ENCODE data around the gene EPHA10. TPM values are rescaled to one million over a fixed set of nuclear protein-coding genes. Genes with fewer than 3 reads are reported as not detected.
"Not testable (repeated sequence)": the region's sequence is repeated elsewhere in the genome, so short reads cannot be mapped to it uniquely, and the experiment has no call there.

The EPHA10 gene
- total and polyA plus RNA-seq, 5 experiments from 2014 or later: not detected

DNA sequence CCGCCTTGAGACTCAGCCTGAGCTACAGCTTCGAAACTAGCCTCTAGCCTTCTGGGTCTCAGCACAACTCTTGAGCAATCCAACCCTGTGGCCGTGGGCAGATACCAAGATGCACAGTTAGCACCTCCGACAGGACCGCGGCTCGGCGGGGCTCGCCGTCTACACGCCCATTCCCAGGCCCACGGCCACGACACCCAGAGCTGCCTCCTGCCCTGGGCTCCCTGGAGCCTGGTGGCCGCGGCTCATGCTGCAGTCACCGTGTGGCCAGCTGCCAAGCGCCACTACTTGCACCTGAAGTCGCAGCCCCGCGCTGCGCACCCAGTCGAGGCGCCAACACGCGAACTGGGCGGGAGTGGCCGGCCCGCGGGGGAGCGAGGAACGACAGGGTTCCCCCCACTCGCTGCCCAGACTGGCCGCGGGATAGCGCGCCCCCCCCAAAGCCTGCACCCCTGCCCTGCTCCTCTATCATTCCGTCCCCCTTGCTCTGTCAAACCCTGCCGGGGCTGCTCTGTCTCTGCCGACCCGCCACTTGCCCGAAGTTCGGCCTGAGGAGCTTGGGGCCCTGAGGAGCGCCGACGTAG, 73.3 kb downstream of the EPHA10 start:
- peak in 4 of 10 donors; percentile 19 to 64 (median 24) for DNase-seq
- Mint-ChIP-seq H3K4me3 (peak overlapping the region; percentile 89 to 98 (median 96)), H3K27ac (peak overlapping the region; percentile 84 to 98 (median 94)), H3K36me3 (peaks cover 0 to 14% (median 0%) of the 10 kb centered on the region in 3 donors), H3K4me1 (peaks cover 23 to 47% (median 44%) of the 10 kb centered on the region in 4 donors), H3K27me3 (no peaks in the 10 kb centered on the region), H3K9me3 (no peaks in the 10 kb centered on the region)
- POLR2A ChIA-PET: interaction anchor here (0.5 to 3.7 kb wide), 12 partner anchors 11 to 1227 kb away, joined by 3 to 41 read pairs (median 4); partner anchors contain the start of genes C1orf122, GNL2, MEAF6 and MRPS15
- ATAC-seq: no peak

DNA sequence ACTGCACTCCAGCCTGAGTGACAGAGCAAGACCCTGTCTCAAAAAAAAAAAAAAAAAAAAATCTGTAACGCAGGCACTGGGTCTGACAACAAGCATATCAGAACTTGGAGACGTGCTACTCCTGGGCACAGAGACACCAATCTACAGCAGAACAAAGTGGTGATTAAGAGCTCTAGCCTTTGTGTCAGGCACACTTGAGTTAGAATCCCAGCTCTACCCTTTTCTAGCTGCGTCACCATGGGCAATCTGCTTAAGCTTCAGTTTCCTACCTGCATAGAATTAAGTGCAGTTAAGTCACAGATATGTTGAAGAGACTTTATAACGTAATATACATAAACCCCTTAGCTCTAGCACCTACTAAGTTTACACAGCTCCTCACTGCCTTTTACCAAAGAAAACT, 76.0 kb downstream of the EPHA10 start:
- no peaks in the 10 kb centered on the region for H3K9me3 Mint-ChIP-seq
- H3K4me3 Mint-ChIP-seq: peak overlapping the region; percentile 89 to 98 (median 96)
- no peak for DNase-seq
- H3K27ac Mint-ChIP-seq: peak overlapping the region in 9 of 10 donors; percentile 15 to 96 (median 92)
- H3K27me3 Mint-ChIP-seq: no peaks in the 10 kb centered on the region
- POLR2A ChIA-PET: interaction anchor here (0.7 to 2.1 kb wide), 2 partner anchors 174 to 1107 kb away, joined by 4 to 11 read pairs; partner anchors contain the start of gene MEAF6
- no peak for ATAC-seq
- peaks cover 27 to 50% (median 45%) of the 10 kb centered on the region in 4 donors for H3K4me1 Mint-ChIP-seq
- H3K36me3 Mint-ChIP-seq: peaks cover 0 to 37% (median 4%) of the 10 kb centered on the region in 3 donors

DNA sequence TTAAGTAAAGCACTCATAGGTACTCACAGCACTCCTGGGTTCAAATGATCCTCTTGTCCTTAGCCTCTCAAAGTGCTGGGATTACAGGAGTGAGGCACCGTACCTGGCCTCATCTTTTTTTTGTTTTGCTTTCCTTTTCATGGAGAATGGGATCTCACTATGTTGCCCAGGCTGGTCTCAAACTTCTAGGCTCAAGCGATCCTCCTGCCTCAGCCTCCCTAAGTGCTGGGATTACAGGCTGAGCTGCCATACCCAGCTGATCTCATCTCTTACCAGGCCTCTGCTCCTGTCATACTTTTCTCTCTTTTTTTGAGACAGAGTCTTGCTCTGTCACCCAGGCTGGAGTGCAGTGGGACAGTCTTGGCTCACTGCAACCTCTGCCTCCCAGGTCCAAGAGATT, 77.2 kb downstream of the EPHA10 start:
- ATAC-seq, POLR2A ChIA-PET, H3K9me3 Mint-ChIP-seq, DNase-seq, H3K27me3 Mint-ChIP-seq: not testable (repeated sequence)
- H3K36me3 Mint-ChIP-seq: peaks cover 0 to 49% (median 7%) of the 10 kb centered on the region in 3 donors
- H3K27ac Mint-ChIP-seq: peak overlapping the region in 3 of 10 donors; percentile 6 to 8 (median 7)
- peak overlapping the region in 2 of 10 donors; percentile 45 to 55 for H3K4me3 Mint-ChIP-seq
- H3K4me1 Mint-ChIP-seq: peaks cover 28 to 55% (median 44%) of the 10 kb centered on the region in 4 donors

DNA sequence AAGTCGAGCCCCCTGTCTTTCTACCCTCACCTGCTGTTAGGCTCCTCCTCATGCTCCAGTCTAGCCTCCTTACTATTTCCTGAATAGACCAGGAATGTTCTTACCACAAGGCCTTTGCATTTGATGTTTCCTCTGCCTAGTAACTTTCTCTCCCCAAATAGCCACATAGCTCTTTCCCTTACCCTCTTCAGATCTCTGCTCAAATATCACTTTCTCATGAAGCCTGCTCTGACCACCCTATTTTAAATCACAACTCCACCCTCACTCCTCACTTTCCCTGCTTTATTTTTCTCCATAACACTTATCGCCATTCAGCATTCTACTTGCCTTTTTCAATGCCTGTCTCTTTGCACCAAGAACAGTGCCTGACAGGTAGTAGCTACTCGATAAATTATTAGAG, 79.2 kb downstream of the EPHA10 start:
- POLR2A ChIA-PET: interaction anchor here (0.7 to 2.7 kb wide), 2 partner anchors 83 to 171 kb away, joined by 6 to 9 read pairs; no protein-coding TSS in a partner anchor
- H3K27ac Mint-ChIP-seq: peak overlapping the region in 1 of 10 donors; percentile 85
- no peak for DNase-seq

DNA sequence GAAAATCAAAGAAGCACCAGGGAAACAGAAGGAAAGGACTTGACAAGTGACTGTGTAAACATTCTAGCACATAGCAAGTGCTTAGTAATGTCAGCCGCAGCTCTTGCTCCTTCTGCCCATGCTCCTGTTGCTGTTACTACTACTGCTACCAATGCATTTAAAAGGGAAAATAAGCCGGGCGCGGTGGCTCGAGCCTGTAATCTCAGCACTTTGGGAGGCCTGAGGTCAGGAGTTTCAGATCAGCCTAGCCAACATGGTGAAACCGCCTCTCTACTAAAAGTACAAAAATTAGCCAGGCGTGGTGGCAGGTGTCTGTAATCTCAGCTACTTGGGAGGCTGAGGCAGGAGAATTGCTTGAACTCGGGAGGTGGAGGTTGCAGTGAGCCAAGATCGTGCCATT, 80.7 kb downstream of the EPHA10 start:
- not testable (repeated sequence) for ATAC-seq, DNase-seq, H3K4me3 Mint-ChIP-seq, H3K27me3 Mint-ChIP-seq, H3K9me3 Mint-ChIP-seq
- POLR2A ChIA-PET: interaction anchor here (0.6 to 2.7 kb wide), 2 partner anchors 81 to 170 kb away, joined by 5 to 9 read pairs; partner anchors contain the start of gene MEAF6
- H3K27ac Mint-ChIP-seq: peak overlapping the region in 1 of 10 donors; percentile 31
- H3K36me3 Mint-ChIP-seq: peaks cover 0 to 65% (median 7%) of the 10 kb centered on the region in 3 donors
- H3K4me1 Mint-ChIP-seq: peaks cover 16 to 24% (median 20%) of the 10 kb centered on the region in 4 donors

More for the DNA sequence above, 79.2 kb downstream of the EPHA10 start:
- H3K4me1 Mint-ChIP-seq: peaks cover 26 to 37% (median 34%) of the 10 kb centered on the region in 4 donors
- H3K9me3 Mint-ChIP-seq: no peaks in the 10 kb centered on the region
- no peak for ATAC-seq
- peaks cover 0 to 63% (median 7%) of the 10 kb centered on the region in 3 donors for H3K36me3 Mint-ChIP-seq
- no peak overlapping the region for H3K4me3 Mint-ChIP-seq
- H3K27me3 Mint-ChIP-seq: no peaks in the 10 kb centered on the region

DNA sequence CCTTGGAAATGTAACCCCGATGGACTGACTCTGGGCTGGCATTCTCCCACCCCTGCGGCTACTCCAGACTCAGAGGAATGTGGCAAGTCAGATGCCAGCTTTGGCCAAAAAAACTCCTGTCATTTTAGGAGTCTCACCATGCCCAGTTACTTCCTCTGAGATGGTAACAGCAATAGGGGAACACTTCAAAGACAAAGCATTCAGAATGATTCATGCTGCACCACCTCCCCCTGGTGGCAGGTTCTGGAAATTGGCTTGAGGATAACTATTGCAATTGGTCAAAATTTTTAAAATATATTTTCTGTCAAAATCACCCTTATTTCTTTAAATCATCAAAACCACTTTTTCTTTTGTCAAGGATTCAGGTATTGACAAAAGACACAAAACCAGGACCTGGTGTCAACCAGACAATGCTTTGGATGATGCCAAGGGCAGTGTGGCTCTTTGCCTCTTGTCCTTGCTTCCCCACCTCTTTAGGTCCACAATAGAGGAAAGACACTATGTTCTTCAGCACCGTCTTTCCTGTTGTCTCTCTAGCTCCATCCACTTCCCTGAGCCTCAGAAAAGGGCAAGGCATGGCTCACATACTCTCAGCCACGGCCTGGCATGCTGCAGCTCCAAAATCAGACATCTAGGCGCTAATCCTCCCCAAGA, 82.5 kb downstream of the EPHA10 start:
- Mint-ChIP-seq H3K9me3 (no peaks in the 10 kb centered on the region), H3K27me3 (no peaks in the 10 kb centered on the region), H3K27ac (peak overlapping the region in 9 of 10 donors; percentile 22 to 87 (median 73)), H3K4me3 (no peak overlapping the region), H3K36me3 (peaks cover 0 to 56% (median 7%) of the 10 kb centered on the region in 3 donors), H3K4me1 (peaks cover 4 to 9% (median 7%) of the 10 kb centered on the region in 4 donors)
- POLR2A ChIA-PET: interaction anchor here (1.3 kb wide), 1 partner anchor 87 kb away, joined by 4 read pairs; the partner anchor contains the start of gene GNL2
- peak; percentile 85 to 90 for ATAC-seq
- DNase-seq: peak; percentile 59 to 89 (median 76)

DNA sequence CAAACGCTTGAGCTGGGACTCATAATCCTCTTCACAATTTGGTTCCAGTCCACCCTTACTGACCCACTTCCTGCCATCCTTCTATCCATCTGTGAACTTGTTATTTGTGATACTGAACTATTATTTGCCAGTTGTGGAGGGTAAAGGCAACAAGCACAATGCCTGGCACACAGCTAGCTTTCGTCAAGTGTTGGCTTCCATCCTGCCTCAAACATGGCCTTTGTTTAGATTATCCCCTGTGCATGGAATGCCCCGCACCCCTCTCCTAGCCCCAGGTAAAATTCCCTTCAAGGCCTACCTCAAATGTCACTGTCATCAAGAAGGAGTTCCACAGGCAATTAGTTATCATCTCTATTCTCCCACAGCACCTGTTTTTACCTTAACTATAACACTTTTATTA, 84.0 kb downstream of the EPHA10 start:
- POLR2A ChIA-PET: interaction anchor here (1.2 to 1.4 kb wide), 2 partner anchors 9 to 11 kb away, joined by 3 read pairs; partner anchors contain the start of gene CDCA8
- no peak overlapping the region for H3K4me3 Mint-ChIP-seq

DNA sequence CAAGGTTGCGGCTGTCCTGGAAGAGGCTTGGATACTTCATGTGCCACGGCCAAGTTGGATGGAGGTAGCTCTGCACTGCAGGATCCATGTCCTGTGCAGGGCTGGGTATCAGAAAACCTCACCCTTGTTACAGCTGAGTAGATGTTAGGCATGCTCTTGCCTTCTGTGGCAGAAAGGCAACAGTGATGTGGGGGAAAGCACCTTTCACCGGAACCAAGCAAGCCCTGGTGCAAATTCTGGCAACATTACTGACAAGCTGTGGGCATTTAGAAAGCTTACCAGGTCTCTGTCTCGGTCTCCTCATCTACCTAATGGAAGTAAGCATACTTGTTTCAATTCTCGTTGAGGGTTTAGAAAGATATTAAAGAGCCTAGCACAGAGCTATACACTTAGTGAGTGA, 87.1 kb downstream of the EPHA10 start:
- no peak overlapping the region for H3K4me3 Mint-ChIP-seq
- no peaks in the 10 kb centered on the region for H3K9me3 Mint-ChIP-seq
- H3K36me3 Mint-ChIP-seq: peaks cover 0 to 17% (median 0%) of the 10 kb centered on the region in 3 donors
- POLR2A ChIA-PET: interaction anchor here (0.6 to 1.5 kb wide), 2 partner anchors 15 to 248 kb away, joined by 3 read pairs; no protein-coding TSS in a partner anchor
- H3K4me1 Mint-ChIP-seq: peaks cover 7 to 24% (median 12%) of the 10 kb centered on the region in 4 donors
- H3K27ac Mint-ChIP-seq: no peak overlapping the region
- no peak for ATAC-seq
- H3K27me3 Mint-ChIP-seq: no peaks in the 10 kb centered on the region
- DNase-seq: no peak

More for the DNA sequence above, 84.0 kb downstream of the EPHA10 start:
- Mint-ChIP-seq H3K36me3 (peaks cover 0 to 45% (median 7%) of the 10 kb centered on the region in 3 donors), H3K27me3 (no peaks in the 10 kb centered on the region), H3K4me1 (peaks cover 7 to 12% (median 8%) of the 10 kb centered on the region in 4 donors), H3K9me3 (no peaks in the 10 kb centered on the region), H3K27ac (peak overlapping the region in 2 of 10 donors; percentile 29 to 54)
- ATAC-seq (no peak), DNase-seq (no peak)

DNA sequence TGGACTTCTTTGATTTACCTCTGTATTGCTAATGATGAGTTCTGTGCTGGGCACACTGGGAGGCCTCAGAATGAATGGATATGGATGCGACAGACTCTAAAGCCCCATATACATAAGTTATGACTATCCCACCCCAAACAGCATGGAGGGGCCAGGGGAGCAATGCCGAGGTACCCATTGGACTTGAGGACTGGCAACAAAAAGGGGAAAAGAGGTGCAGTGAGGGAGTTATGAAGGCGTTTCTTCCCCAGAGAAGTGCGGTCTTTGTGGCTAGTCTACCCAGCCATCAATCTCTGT, 87.8 kb downstream of the EPHA10 start:
- Mint-ChIP-seq H3K27ac (peak overlapping the region in 1 of 10 donors; percentile 85), H3K4me3 (no peak overlapping the region), H3K27me3 (peaks cover 0 to 5% (median 0%) of the 10 kb centered on the region in 5 donors), H3K9me3 (no peaks in the 10 kb centered on the region), H3K36me3 (peaks cover 0 to 9% (median 0%) of the 10 kb centered on the region in 3 donors), H3K4me1 (peaks cover 7 to 21% (median 11%) of the 10 kb centered on the region in 4 donors)
- DNase-seq (no peak), ATAC-seq (no peak)
- POLR2A ChIA-PET: interaction anchor here (1.9 kb wide), 1 partner anchor 13 kb away, joined by 6 read pairs; a partner anchor contains a TSS

DNA sequence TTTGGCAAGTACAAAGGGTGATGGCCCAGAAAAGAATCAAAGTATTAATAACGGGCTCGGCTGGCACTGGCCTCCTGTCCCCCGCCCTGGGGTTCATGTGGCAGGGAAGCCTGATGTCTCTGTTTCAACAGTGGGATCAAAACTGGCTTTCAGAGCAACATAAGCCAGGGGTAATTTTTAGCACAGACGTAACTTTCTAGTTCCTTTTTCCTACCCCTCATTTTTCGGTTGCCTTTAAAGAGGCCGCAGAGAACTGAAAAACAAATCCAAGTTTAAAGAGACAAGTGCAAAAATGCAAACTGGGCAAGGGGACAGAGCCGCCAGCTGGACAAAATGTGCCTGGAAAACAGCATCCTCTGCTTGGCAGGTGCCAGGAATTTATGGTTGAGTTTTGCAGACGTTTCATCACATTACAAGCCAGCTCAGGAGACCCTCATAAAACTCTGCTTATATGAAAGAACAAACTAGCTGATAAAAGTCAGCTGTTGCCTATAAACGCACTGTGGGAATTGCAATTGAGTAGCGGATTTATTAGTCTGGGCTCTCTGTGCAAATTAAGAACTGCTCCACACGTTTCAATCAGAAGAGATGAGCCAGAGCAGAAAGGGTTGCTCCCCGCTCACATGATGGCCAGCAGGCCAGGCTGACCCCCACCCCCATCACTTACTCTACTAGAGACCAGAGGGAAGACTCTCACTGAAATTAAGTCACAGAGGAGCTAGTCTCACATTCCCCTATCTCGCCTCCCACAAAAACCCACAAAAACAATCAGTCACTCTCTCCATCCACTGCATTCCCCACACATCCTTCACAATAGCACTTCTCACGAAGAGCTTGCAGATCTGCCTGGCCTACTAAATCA, 88.4 kb downstream of the EPHA10 start:
- no peak for DNase-seq
- Mint-ChIP-seq H3K27ac (peak overlapping the region in 2 of 10 donors; percentile 49 to 85), H3K4me3 (peak overlapping the region in 1 of 10 donors; percentile 12), H3K9me3 (no peaks in the 10 kb centered on the region), H3K27me3 (peaks cover 0 to 7% (median 2%) of the 10 kb centered on the region in 5 donors), H3K4me1 (peaks cover 6 to 20% (median 10%) of the 10 kb centered on the region in 4 donors), H3K36me3 (peaks cover 0 to 9% (median 0%) of the 10 kb centered on the region in 3 donors)
- ATAC-seq: no peak
- POLR2A ChIA-PET: interaction anchor here (1.9 kb wide), 1 partner anchor 14 kb away, joined by 6 read pairs; a partner anchor contains a TSS

DNA sequence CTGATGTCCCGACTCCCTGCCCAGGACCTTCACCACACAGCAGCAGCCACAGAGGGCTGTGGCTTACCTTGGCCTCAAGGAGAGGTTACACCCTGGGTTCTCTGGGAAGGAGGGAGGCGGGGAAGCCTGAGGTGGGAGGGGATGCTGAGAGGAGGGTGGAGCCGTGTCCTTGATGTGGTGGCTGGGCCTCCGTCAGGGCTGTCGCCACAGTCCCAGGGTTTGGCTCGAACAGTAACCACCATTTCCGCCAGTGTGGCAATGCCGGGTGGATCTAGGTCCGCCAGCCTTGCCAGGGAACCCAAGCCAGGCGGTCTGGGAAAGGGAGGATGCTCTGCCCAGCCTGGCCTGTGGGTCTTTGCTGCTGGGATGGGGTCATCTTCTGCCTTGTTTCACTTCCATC, 91.0 kb downstream of the EPHA10 start:
- POLR2A ChIA-PET: no interaction called here
- peaks cover 6 to 20% (median 10%) of the 10 kb centered on the region in 4 donors for H3K4me1 Mint-ChIP-seq
- no peaks in the 10 kb centered on the region for H3K36me3 Mint-ChIP-seq
- peak overlapping the region in 8 of 10 donors; percentile 48 to 75 (median 70) for H3K4me3 Mint-ChIP-seq
- H3K27me3 Mint-ChIP-seq: peaks cover 0 to 10% (median 6%) of the 10 kb centered on the region in 5 donors
- ATAC-seq (peak; percentile 95 to 96), DNase-seq (peak in 9 of 10 donors; percentile 35 to 82 (median 70))
- no peaks in the 10 kb centered on the region for H3K9me3 Mint-ChIP-seq
- H3K27ac Mint-ChIP-seq: peak overlapping the region in 5 of 10 donors; percentile 45 to 87 (median 80)

Measured in naive thymus-derived CD8-positive, alpha-beta T cell (primary cell).